ENCODE measurements around the gene FLAD1.
A peak's percentile ranks its signal among the peaks of the same experiment; 100 is the strongest.

DNA sequence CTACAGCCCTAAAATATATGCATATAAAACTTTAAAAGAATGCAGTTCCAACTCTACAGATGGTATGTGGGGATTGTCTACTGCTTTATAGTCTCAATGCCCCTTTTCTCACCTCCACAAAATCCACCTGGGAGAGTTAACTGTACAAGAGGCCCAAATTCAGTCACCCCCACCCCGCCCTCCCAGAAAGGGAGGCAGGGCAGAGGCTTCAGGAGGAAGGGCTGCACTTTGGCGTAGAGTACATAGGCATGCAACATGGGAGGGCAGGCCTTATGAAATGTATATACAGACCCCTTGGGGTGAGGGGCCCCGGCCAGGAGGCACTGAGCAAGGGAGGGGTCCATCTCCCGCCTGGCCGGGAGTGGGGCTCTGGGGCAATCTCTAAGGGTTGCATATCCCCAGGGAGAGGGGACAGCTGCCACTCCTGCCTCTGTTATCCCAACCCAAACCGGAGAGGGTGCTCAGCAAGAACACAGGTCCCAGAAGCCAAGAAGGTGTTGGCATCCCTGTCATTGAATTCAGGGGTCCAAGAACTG is 20.3 kb upstream of the FLAD1 start:
- TF ChIP-seq POLR2AphosphoS5 (IDR thresholded peaks at IDR 0.05; ENCODE audit: low read depth, low read length): 0 out of 2 replicates have a peak, but pooled peaks have one; percentile 31
- TF ChIP-seq, protein P1, sequence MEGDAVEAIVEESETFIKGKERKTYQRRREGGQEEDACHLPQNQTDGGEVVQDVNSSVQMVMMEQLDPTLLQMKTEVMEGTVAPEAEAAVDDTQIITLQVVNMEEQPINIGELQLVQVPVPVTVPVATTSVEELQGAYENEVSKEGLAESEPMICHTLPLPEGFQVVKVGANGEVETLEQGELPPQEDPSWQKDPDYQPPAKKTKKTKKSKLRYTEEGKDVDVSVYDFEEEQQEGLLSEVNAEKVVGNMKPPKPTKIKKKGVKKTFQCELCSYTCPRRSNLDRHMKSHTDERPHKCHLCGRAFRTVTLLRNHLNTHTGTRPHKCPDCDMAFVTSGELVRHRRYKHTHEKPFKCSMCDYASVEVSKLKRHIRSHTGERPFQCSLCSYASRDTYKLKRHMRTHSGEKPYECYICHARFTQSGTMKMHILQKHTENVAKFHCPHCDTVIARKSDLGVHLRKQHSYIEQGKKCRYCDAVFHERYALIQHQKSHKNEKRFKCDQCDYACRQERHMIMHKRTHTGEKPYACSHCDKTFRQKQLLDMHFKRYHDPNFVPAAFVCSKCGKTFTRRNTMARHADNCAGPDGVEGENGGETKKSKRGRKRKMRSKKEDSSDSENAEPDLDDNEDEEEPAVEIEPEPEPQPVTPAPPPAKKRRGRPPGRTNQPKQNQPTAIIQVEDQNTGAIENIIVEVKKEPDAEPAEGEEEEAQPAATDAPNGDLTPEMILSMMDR (IDR thresholded peaks at IDR 0.05; ENCODE audit: control extremely low read depth in 1 of 3, insufficient read depth in 1 of 3, low read depth in 1 of 3, low read length in 3 of 3): no peak
- TF ChIP-seq RAD21 (IDR thresholded peaks at IDR 0.05 in 1 of 2, conservative IDR thresholded peaks at IDR 0.05 in 1 of 2; ENCODE audit: low read depth in 2 of 2, low read length in 2 of 2): no peak

All from H1 (cell line).